Measurements from ENCODE around the gene FMO3. TPM values are rescaled to one million over a fixed set of nuclear protein-coding genes. Genes with fewer than 3 reads are reported as not detected.

The FMO3 gene
- total RNA-seq, 1 donor from 2014 or later: not detected

GRCh38 chr1:171158551-171158950 is 67.8 kb downstream of the FMO3 start:
- no peaks in the 10 kb centered on the region for H3K4me1 Mint-ChIP-seq (ENCODE audit: low read depth, unreplicated experiment)
- H3K27me3 Mint-ChIP-seq (ENCODE audit: unreplicated experiment): no peaks in the 10 kb centered on the region
- no peak for DNase-seq
- no peaks in the 10 kb centered on the region for H3K9me3 Mint-ChIP-seq (ENCODE audit: unreplicated experiment)
- H3K27ac Mint-ChIP-seq (ENCODE audit: unreplicated experiment): no peak overlapping the region
- TF ChIP-seq, protein P1, sequence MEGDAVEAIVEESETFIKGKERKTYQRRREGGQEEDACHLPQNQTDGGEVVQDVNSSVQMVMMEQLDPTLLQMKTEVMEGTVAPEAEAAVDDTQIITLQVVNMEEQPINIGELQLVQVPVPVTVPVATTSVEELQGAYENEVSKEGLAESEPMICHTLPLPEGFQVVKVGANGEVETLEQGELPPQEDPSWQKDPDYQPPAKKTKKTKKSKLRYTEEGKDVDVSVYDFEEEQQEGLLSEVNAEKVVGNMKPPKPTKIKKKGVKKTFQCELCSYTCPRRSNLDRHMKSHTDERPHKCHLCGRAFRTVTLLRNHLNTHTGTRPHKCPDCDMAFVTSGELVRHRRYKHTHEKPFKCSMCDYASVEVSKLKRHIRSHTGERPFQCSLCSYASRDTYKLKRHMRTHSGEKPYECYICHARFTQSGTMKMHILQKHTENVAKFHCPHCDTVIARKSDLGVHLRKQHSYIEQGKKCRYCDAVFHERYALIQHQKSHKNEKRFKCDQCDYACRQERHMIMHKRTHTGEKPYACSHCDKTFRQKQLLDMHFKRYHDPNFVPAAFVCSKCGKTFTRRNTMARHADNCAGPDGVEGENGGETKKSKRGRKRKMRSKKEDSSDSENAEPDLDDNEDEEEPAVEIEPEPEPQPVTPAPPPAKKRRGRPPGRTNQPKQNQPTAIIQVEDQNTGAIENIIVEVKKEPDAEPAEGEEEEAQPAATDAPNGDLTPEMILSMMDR (IDR thresholded peaks at IDR 0.05; ENCODE audit: partially characterized antibody, unreplicated experiment): no peak
- H3K4me3 Mint-ChIP-seq (ENCODE audit: unreplicated experiment): no peak overlapping the region
- no peaks in the 10 kb centered on the region for H3K36me3 Mint-ChIP-seq (ENCODE audit: unreplicated experiment)

DNA sequence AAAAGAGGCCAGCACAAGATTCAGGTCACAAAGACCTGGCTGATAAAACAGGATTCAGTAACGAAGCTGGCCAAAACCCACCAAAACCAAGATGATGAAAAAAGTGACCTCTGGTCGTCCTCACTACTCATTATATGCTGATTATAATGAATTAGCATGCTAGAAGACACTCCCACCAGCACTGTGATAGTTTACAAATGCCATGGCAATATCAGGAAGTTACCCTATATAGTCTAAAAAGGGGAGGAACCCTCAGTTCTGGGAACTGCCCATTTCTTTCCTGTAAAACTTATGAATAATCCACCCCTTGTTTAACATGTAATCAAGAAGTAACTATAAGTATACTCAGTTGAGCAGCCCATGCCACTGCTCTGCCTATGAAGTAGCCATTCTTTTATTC is 68.4 kb downstream of the FMO3 start:
- Mint-ChIP-seq H3K4me1 (ENCODE audit: low read depth, unreplicated experiment) (no peaks in the 10 kb centered on the region), H3K27me3 (ENCODE audit: unreplicated experiment) (no peaks in the 10 kb centered on the region), H3K27ac (ENCODE audit: unreplicated experiment) (no peak overlapping the region), H3K4me3 (ENCODE audit: unreplicated experiment) (no peak overlapping the region), H3K36me3 (ENCODE audit: unreplicated experiment) (no peaks in the 10 kb centered on the region), H3K9me3 (ENCODE audit: unreplicated experiment) (no peaks in the 10 kb centered on the region)
- TF ChIP-seq, protein P1 (IDR thresholded peaks at IDR 0.05; ENCODE audit: partially characterized antibody, unreplicated experiment): no peak
- no peak for DNase-seq

- no peaks in the 10 kb centered on the region for H3K36me3 Mint-ChIP-seq (ENCODE audit: unreplicated experiment)
- H3K9me3 Mint-ChIP-seq (ENCODE audit: unreplicated experiment): no peaks in the 10 kb centered on the region
- no peaks in the 10 kb centered on the region for H3K4me1 Mint-ChIP-seq (ENCODE audit: low read depth, unreplicated experiment)
- TF ChIP-seq, protein P1 (IDR thresholded peaks at IDR 0.05; ENCODE audit: partially characterized antibody, unreplicated experiment): no peak
- no peak for DNase-seq
- no peak overlapping the region for H3K27ac Mint-ChIP-seq (ENCODE audit: unreplicated experiment)
- no peak overlapping the region for H3K4me3 Mint-ChIP-seq (ENCODE audit: unreplicated experiment)
- H3K27me3 Mint-ChIP-seq (ENCODE audit: unreplicated experiment): no peaks in the 10 kb centered on the region
These were observed 69.5 kb downstream of the FMO3 start for GRCh38 chr1:171160211-171160610.

DNA sequence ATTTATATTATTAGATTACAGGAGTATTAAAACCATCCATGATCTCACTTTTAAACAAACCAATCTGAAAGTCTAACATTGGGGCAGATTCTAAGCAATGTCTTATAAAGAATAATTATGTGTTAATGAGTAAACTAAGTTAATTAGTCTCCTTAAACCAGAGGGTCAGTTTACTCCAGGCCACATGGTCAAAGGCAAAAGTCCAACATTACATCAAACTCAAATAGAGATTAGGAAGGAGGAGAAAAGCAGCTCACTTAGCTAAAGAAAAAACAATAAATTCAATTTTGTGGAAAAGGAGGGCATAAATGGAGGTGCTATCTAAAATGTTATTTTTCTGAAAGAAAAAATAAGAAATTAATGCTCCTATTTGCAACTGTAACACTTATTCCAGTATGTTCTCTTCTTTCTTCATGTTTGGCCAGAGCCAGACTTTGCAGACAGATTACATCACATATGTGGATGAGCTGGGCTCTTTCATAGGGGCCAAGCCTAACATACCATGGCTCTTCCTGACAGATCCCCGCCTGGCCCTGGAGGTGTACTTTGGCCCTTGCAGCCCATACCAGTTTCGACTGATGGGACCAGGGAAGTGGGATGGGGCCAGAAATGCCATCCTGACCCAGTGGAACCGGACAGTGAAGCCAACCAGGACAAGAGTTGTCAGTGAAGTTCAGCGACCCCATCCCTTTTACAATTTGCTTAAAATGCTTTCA is 70.1 kb downstream of the FMO3 start:
- Mint-ChIP-seq H3K36me3 (ENCODE audit: unreplicated experiment) (no peaks in the 10 kb centered on the region), H3K27me3 (ENCODE audit: unreplicated experiment) (no peaks in the 10 kb centered on the region), H3K4me3 (ENCODE audit: unreplicated experiment) (no peak overlapping the region), H3K27ac (ENCODE audit: unreplicated experiment) (no peak overlapping the region), H3K9me3 (ENCODE audit: unreplicated experiment) (no peaks in the 10 kb centered on the region), H3K4me1 (ENCODE audit: low read depth, unreplicated experiment) (no peaks in the 10 kb centered on the region)
- DNase-seq: no peak
- TF ChIP-seq, protein P1 (IDR thresholded peaks at IDR 0.05; ENCODE audit: partially characterized antibody, unreplicated experiment): no peak

GRCh38 chr1:171161431-171161830 is 70.7 kb downstream of the FMO3 start:
- no peak for DNase-seq
- TF ChIP-seq, protein P1 (IDR thresholded peaks at IDR 0.05; ENCODE audit: partially characterized antibody, unreplicated experiment): no peak
- Mint-ChIP-seq H3K36me3 (ENCODE audit: unreplicated experiment) (no peaks in the 10 kb centered on the region), H3K4me1 (ENCODE audit: low read depth, unreplicated experiment) (no peaks in the 10 kb centered on the region), H3K4me3 (ENCODE audit: unreplicated experiment) (no peak overlapping the region), H3K27me3 (ENCODE audit: unreplicated experiment) (no peaks in the 10 kb centered on the region), H3K27ac (ENCODE audit: unreplicated experiment) (no peak overlapping the region), H3K9me3 (ENCODE audit: unreplicated experiment) (no peaks in the 10 kb centered on the region)

Measured in glutamatergic neuron (in vitro differentiated cells).